Myocyte (in vitro differentiated cells): ENCODE measurements around the gene TSHB. TPM values are rescaled to one million over a fixed set of nuclear protein-coding genes. Genes with fewer than 3 reads are reported as not detected.

Source experiments
- total RNA-seq: library from RNA; depleted of rRNA; stranded (reverse); fragments of >200 nt; gene quantifications from 2 replicates; pipeline ENCODE4 v1.2.3, GENCODE V29; 2014

Gene TSHB
- total RNA-seq, 1 donor from 2014 or later = not detected

Other genes starting within 250 kb of the TSHB start
- 26.7 and 43.4 TPM in 2 replicates for gene SIKE1, start 249.1 kb upstream of the TSHB start, total RNA-seq
- not detected in 2 replicates for gene SYCP1, start 175.0 kb upstream of the TSHB start, total RNA-seq
- gene TSPAN2, start 59.7 kb downstream of the TSHB start, total RNA-seq = 0.51 and 0.88 TPM in 2 replicates